Activated CD8-positive, alpha-beta T cell treated with anti-CD3 and anti-CD28 coated beads, Interleukin-2, amount 10 ng/mL, durations not matched to agents 7 days and 5 days (primary cell): Measurements from ENCODE around the gene IL17RE. TPM values are rescaled to one million over a fixed set of nuclear protein-coding genes. Genes with fewer than 3 reads are reported as not detected.

Experiments
- ATAC-seq: fragments of 150-1000 bp; cut with Tn5 transposase; one replicate; pipeline ENCODE4 v1.10.0; 2021; ENCODE audit warnings: moderate library complexity
- CTCF ChIA-PET: fragments of 350-600 bp; sonication (Branson Sonifier 250); formaldehyde crosslinking; loops from one replicate; lab custom pipeline; 2021; ENCODE audit warnings: antibody characterized with exemption; lab: Charles Lee
- POLR2A ChIA-PET: fragments of 350-600 bp; sonication (Branson Sonifier 250); formaldehyde crosslinking; loops from one replicate; lab custom pipeline; 2021; ENCODE audit warnings: antibody characterized with exemption; lab: Charles Lee
- DNase-seq: peaks from one replicate; pipeline ENCODE4 v3.0.0-alpha.2; 2020
- H3K27ac Mint-ChIP-seq: one replicate; pipeline ENCODE4 v1.8.0; 2021; ENCODE audit warnings: mild to moderate bottlenecking, mixed read lengths
- H3K27me3 Mint-ChIP-seq: one replicate; pipeline ENCODE4 v1.8.0; 2021; ENCODE audit warnings: low read depth, mixed read lengths
- H3K36me3 Mint-ChIP-seq: one replicate; pipeline ENCODE4 v1.8.0; 2021; ENCODE audit warnings: low read depth, mixed read lengths
- H3K4me1 Mint-ChIP-seq: one replicate; pipeline ENCODE4 v1.8.0; 2021; ENCODE audit warnings: low read depth, mixed read lengths
- H3K4me3 Mint-ChIP-seq: one replicate; pipeline ENCODE4 v1.8.0; 2021; ENCODE audit warnings: mild to moderate bottlenecking, mixed read lengths
- H3K9me3 Mint-ChIP-seq: one replicate; pipeline ENCODE4 v1.8.0; 2022; ENCODE audit warnings: mixed read lengths; ENCODE audit not compliant: insufficient read depth
- total RNA-seq, 2 experiments: library from RNA; stranded (reverse); gene quantifications; one replicate each; pipeline ENCODE4 v1.2.3, GENCODE V29; 2021

IL17RE gene
- total RNA-seq, 2 experiments from 2014 or later: 1.3 to 1.8 TPM

GRCh38 chr3:9911863-9912262, 9.2 kb downstream of the IL17RE start:
- DNase-seq: no peak
- Mint-ChIP-seq H3K4me3 (no peak overlapping the region), H3K4me1 (peaks cover 23% of the 10 kb centered on the region), H3K27ac (no peak overlapping the region), H3K27me3 (peaks cover 6% of the 10 kb centered on the region), H3K9me3 (no peaks in the 10 kb centered on the region), H3K36me3 (no peaks in the 10 kb centered on the region)
- CTCF ChIA-PET: interaction anchor here (1.2 to 4.4 kb wide), 4 partner anchors 9 to 352 kb away, joined by 4 to 39 read pairs (median 10); partner anchors contain the start of genes CRELD1 and IL17RE
- ATAC-seq: no peak
- POLR2A ChIA-PET: interaction anchor here (0.6 to 2.6 kb wide), 3 partner anchors 9 to 22 kb away, joined by 3 to 15 read pairs (median 5); partner anchors contain the start of genes IL17RE and JAGN1

GRCh38 chr3:9912294-9912935, 9.8 kb downstream of the IL17RE start:
- DNase-seq (no peak), ATAC-seq (no peak)
- Mint-ChIP-seq H3K4me3 (no peak overlapping the region), H3K4me1 (peaks cover 23% of the 10 kb centered on the region), H3K36me3 (no peaks in the 10 kb centered on the region), H3K27me3 (peaks cover 6% of the 10 kb centered on the region), H3K27ac (no peak overlapping the region), H3K9me3 (no peaks in the 10 kb centered on the region)
- CTCF ChIA-PET: interaction anchor here (0.7 to 4.4 kb wide), 5 partner anchors 10 to 351 kb away, joined by 3 to 39 read pairs (median 9); partner anchors contain the start of genes CRELD1 and IL17RE
- POLR2A ChIA-PET: interaction anchor here (0.6 to 2.6 kb wide), 3 partner anchors 9 to 22 kb away, joined by 3 to 15 read pairs (median 5); partner anchors contain the start of genes IL17RE and JAGN1

DNA sequence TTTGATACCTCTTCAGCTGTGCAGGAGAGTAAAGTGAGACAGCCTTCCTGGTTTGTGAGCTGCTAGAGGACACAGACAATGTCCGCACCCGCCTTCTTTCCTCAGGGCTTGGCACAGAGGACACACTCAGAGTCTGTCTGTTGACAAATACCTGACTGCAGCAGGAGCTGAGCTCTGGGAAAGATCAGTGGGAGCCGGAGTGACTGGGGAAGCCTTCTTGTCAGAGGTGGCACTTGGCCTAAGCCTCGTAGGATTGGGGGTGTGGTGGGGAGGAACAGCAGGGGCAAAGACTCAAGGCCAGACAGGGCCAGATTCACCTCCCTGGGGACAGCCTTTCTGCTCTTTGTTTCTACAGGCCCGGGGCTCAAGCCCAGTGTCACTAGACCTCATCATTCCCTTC, 11.0 kb downstream of the IL17RE start:
- DNase-seq: no peak
- Mint-ChIP-seq H3K4me1 (peaks cover 23% of the 10 kb centered on the region), H3K27me3 (peaks cover 6% of the 10 kb centered on the region), H3K27ac (no peak overlapping the region), H3K9me3 (no peaks in the 10 kb centered on the region), H3K4me3 (no peak overlapping the region), H3K36me3 (no peaks in the 10 kb centered on the region)
- ChIA-PET POLR2A (interaction anchor here (1.2 to 2.6 kb wide), 3 partner anchors 11 to 23 kb away, joined by 3 to 15 read pairs (median 5); partner anchors contain the start of genes IL17RE and JAGN1), CTCF (interaction anchor here (2.6 to 4.4 kb wide), 2 partner anchors 19 to 33 kb away, joined by 9 to 39 read pairs; partner anchors contain the start of gene CRELD1)
- no peak for ATAC-seq

DNA sequence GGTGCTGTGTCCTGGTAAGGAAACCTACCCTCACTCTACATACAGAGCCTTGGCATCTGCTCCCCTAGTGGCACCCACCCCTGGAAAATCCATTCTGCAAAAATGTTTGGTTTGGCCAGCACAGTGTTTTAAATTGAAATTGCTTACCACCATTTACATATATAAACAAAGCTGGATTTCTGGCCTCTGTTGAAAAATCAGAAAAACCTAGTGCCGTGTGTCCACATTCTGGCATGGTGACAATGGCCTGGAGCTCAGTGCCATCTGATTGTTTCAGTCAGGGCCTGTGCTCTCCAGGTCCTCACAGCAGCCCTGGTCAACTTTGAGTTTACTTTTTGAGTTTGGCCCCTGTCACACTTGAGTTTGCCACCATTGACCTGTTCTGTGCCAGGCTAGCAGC, 11.4 kb downstream of the IL17RE start:
- peaks cover 23% of the 10 kb centered on the region for H3K4me1 Mint-ChIP-seq
- DNase-seq (no peak), ATAC-seq (no peak)
- POLR2A ChIA-PET: interaction anchor here (0.6 to 2.6 kb wide), 3 partner anchors 20 to 120 kb away, joined by 3 to 15 read pairs (median 3); partner anchors contain the start of gene JAGN1
- peaks cover 6% of the 10 kb centered on the region for H3K27me3 Mint-ChIP-seq
- no peak overlapping the region for H3K4me3 Mint-ChIP-seq
- no peaks in the 10 kb centered on the region for H3K9me3 Mint-ChIP-seq
- H3K36me3 Mint-ChIP-seq: no peaks in the 10 kb centered on the region
- CTCF ChIA-PET: interaction anchor here (2.6 to 4.4 kb wide), 2 partner anchors 18 to 33 kb away, joined by 9 to 39 read pairs; partner anchors contain the start of gene CRELD1
- H3K27ac Mint-ChIP-seq: no peak overlapping the region

DNA sequence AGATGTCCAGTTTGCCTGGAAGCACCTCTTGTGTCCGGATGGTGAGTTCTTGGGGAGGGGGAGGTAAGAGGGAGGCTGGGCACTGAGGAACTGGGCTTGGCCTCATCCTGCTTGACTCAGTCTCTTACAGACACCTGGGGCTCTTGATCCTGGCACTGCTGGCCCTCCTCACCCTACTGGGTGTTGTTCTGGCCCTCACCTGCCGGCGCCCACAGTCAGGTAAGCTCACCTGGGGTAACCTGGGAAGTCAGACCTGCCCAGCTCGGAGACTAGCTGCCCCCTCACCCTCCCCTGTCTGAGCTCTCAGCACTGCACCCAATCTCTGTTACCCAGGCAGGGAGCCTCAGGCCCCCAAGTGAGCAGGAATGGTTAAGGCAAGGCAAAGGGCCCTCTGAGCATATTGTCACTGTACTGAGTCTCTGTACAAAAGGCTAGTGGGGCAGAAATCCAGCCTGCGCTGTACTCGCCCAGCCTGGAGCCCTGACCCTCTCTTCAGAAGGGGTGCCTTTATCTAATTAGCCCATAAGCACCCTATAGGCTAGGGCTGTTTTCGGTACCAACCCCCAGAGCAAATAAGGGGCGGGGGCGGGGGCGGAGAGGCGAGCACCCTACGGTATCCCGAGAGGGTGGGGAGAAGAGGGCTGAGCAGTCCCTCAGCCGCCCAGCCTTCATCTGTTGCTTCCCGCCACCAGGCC, 12.1 kb downstream of the IL17RE start:
- H3K4me1 Mint-ChIP-seq: peaks cover 22% of the 10 kb centered on the region
- ChIA-PET POLR2A (interaction anchor here (0.6 to 1.2 kb wide), 2 partner anchors 21 to 121 kb away, joined by 3 read pairs; no protein-coding TSS in a partner anchor), CTCF (interaction anchor here (4.4 kb wide), 1 partner anchor 17 kb away, joined by 39 read pairs; the partner anchor contains the start of gene CRELD1)
- H3K9me3 Mint-ChIP-seq: no peaks in the 10 kb centered on the region
- ATAC-seq (peak; percentile 1), DNase-seq (no peak)
- H3K27ac Mint-ChIP-seq: no peak overlapping the region
- no peaks in the 10 kb centered on the region for H3K36me3 Mint-ChIP-seq
- no peak overlapping the region for H3K4me3 Mint-ChIP-seq
- H3K27me3 Mint-ChIP-seq: peaks cover 6% of the 10 kb centered on the region

DNA sequence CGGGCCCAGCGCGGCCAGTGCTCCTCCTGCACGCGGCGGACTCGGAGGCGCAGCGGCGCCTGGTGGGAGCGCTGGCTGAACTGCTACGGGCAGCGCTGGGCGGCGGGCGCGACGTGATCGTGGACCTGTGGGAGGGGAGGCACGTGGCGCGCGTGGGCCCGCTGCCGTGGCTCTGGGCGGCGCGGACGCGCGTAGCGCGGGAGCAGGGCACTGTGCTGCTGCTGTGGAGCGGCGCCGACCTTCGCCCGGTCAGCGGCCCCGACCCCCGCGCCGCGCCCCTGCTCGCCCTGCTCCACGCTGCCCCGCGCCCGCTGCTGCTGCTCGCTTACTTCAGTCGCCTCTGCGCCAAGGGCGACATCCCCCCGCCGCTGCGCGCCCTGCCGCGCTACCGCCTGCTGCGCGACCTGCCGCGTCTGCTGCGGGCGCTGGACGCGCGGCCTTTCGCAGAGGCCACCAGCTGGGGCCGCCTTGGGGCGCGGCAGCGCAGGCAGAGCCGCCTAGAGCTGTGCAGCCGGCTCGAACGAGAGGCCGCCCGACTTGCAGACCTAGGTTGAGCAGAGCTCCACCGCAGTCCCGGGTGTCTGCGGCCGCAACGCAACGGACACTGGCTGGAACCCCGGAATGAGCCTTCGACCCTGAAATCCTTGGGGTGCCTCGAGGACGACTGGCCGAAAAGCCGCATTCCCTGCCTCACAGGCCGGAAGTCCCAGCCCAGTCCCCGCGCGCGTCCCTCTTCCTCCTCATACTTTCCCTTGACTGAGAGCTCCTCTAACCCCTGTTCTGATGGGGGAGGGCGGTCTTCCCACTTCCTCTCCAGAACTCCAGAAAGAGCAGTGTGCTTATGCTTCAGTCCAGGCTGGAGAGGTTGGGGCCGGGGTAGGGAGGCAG, 12.8 kb downstream of the IL17RE start:
- ChIA-PET POLR2A (interaction anchor here (0.9 to 2.1 kb wide), 2 partner anchors 13 to 17 kb away, joined by 5 to 11 read pairs; partner anchors contain the start of gene IL17RE), CTCF (interaction anchor here (1.0 to 1.8 kb wide), 3 partner anchors 16 to 66 kb away, joined by 3 to 8 read pairs (median 3); no protein-coding TSS in a partner anchor)
- DNase-seq (peak; percentile 36), ATAC-seq (peak; percentile 61)
- Mint-ChIP-seq H3K27ac (no peak overlapping the region), H3K4me1 (peaks cover 20% of the 10 kb centered on the region), H3K9me3 (no peaks in the 10 kb centered on the region), H3K4me3 (peak overlapping the region; percentile 64), H3K27me3 (peaks cover 6% of the 10 kb centered on the region), H3K36me3 (no peaks in the 10 kb centered on the region)

GRCh38 chr3:9916346-9916733, 13.7 kb downstream of the IL17RE start:
- Mint-ChIP-seq H3K36me3 (no peaks in the 10 kb centered on the region), H3K27me3 (peaks cover 6% of the 10 kb centered on the region), H3K4me1 (peaks cover 20% of the 10 kb centered on the region), H3K27ac (no peak overlapping the region), H3K9me3 (no peaks in the 10 kb centered on the region), H3K4me3 (peak overlapping the region; percentile 50)
- ATAC-seq: no peak
- no peak for DNase-seq
- CTCF ChIA-PET: interaction anchor here (1.0 to 1.8 kb wide), 3 partner anchors 15 to 67 kb away, joined by 3 to 8 read pairs (median 3); no protein-coding TSS in a partner anchor
- POLR2A ChIA-PET: interaction anchor here (0.9 to 2.1 kb wide), 2 partner anchors 14 to 17 kb away, joined by 5 to 11 read pairs; partner anchors contain the start of gene IL17RE

DNA sequence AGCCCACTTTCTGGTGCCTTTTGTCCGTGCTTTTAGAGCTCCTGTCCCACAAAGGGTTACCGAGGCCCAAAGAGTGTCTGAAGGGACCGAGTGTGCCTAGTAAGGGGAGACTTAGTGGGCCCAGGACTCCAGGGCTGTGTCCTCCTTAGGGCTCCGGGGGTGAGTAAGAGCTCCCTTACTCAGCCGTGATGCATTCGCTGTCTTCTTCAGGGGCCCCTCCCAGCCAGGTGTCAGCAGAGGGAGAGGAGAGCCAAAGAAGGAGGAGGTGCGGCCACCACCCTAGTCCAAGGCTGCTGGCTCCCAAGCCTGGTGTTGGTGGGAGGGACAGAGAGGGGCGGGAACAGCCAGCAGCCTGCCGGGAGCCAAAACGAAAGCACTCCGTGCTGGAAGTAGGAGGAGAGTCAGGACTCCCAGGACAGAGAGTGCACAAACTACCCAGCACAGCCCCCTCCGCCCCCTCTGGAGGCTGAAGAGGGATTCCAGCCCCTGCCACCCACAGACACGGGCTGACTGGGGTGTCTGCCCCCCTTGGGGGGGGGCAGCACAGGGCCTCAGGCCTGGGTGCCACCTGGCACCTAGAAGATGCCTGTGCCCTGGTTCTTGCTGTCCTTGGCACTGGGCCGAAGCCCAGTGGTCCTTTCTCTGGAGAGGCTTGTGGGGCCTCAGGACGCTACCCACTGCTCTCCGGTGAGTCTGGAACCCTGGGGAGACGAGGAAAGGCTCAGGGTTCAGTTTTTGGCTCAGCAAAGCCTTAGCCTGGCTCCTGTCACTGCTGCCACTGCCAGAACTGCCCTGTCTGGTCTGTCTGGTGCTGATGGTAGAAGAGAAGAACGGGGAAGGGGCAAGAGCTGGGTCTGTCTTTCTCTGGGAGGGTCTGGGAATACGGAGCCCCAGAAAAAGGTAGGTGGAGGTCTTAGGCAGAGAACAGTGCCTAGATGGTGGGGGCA, 14.4 kb downstream of the IL17RE start, which contains the start of gene IL17RC:
Gene IL17RC, plus strand, starts transcription at position 365 of the 947 bp plus-strand sequence. Its CDS starts 218 bp downstream, at position 583.
- CTCF ChIA-PET: interaction anchor here (1.0 to 1.8 kb wide), 3 partner anchors 15 to 68 kb away, joined by 3 to 8 read pairs (median 3); no protein-coding TSS in a partner anchor
- DNase-seq: no peak
- H3K9me3 Mint-ChIP-seq: no peaks in the 10 kb centered on the region
- H3K27ac Mint-ChIP-seq: no peak within 1 kb of the TSS
- ATAC-seq: peak; percentile 39
- peaks cover 3% of the 10 kb centered on the region for H3K27me3 Mint-ChIP-seq
- peaks cover 17% of the 10 kb centered on the region for H3K4me1 Mint-ChIP-seq
- peak within 1 kb of the TSS; percentile 64 for H3K4me3 Mint-ChIP-seq
- POLR2A ChIA-PET: interaction anchor here (2.1 kb wide), 1 partner anchor 15 kb away, joined by 11 read pairs; the partner anchor contains the start of gene IL17RE
- H3K36me3 Mint-ChIP-seq: no peaks in the 10 kb centered on the region

GRCh38 chr3:9917820-9918219, 15.2 kb downstream of the IL17RE start:
- no peak for ATAC-seq

More at GRCh38 chr3:9917820-9918219, 15.2 kb downstream of the IL17RE start:
- H3K4me3 Mint-ChIP-seq: no peak overlapping the region
- peaks cover 11% of the 10 kb centered on the region for H3K4me1 Mint-ChIP-seq
- no peak for DNase-seq
- CTCF ChIA-PET: no interaction called here
- no peaks in the 10 kb centered on the region for H3K9me3 Mint-ChIP-seq
- peaks cover 3% of the 10 kb centered on the region for H3K27me3 Mint-ChIP-seq
- POLR2A ChIA-PET: no interaction called here
- no peak overlapping the region for H3K27ac Mint-ChIP-seq
- H3K36me3 Mint-ChIP-seq: no peaks in the 10 kb centered on the region
